K562 (cell line): Measurements from ENCODE around the gene GALNT5. TPM values are rescaled to one million over a fixed set of nuclear protein-coding genes. Genes with fewer than 3 reads are reported as not detected.

ENCODE experiments used
- ATAC-seq: fragments of 200-7000 bp; cut with Tn5 transposase; 3 replicates; pipeline ENCODE4 v1.9.1; 2020; ENCODE audit warnings: moderate library complexity
- BruUV-seq: library from RNA; stranded (reverse); fragments of 400-500 nt; replicated peaks from 2 replicates; lab custom pipeline; 2021; lab: Mats Ljungman, UMichigan
- CTCF ChIA-PET: fragments of 300-600 bp; formaldehyde crosslinking; extraction: SDS; loops from one replicate; lab custom pipeline; 2021; ENCODE audit warnings: low intra/inter-chr PET ratio; lab: Yijun Ruan, JAX
- POLR2A ChIA-PET: fragments of 300-600, 350-650 bp; sonication (Branson Sonifier 250); formaldehyde crosslinking; extraction: SDS; loops from one replicate; lab custom pipeline; 2021; ENCODE audit warnings: antibody characterized with exemption, inconsistent platforms; lab: Yijun Ruan, JAX
- DNase-seq, 4 experiments: peaks; one replicate each; pipeline versions ENCODE4 v3.0.0 to v3.0.0-alpha.2; 2011 to 2018; ENCODE audit warnings: low spot score in 3 of 4, mixed read lengths in 3 of 4; ENCODE audit errors: extremely low read depth in 1 of 4
- FAIRE-seq: peaks from 2 replicates; lab custom pipeline; 2011; peaks lifted over from hg19 to GRCh38; lab: Jason Lieb, UNC
- H2AFZ ChIP-seq: 2 replicates; pipeline ENCODE4 v1.6.0; 2011; ENCODE audit warnings: low read depth, low read length, control low read depth, inconsistent platforms
- H3K27ac ChIP-seq: fragments of 200-600 bp; 3 replicates; pipeline ENCODE4 v1.8.0; 2011; ENCODE audit warnings: low read depth, mild to moderate bottlenecking, control low read depth, inconsistent platforms, low read length, moderate library complexity, mixed read lengths; ENCODE audit errors: extremely low read depth
- H3K27me3 ChIP-seq, 2 experiments: fragments of 300-600 bp in 1 of 2; 2 replicates in 1 of 2; 3 replicates in 1 of 2; pipeline versions ENCODE4 v1.6.0 to v1.8.0; 2011; ENCODE audit warnings: inconsistent platforms in 2 of 2, low read length in 2 of 2, mild to moderate bottlenecking in 1 of 2, mixed read lengths in 1 of 2, moderate library complexity in 1 of 2; ENCODE audit not compliant: control insufficient read depth in 2 of 2, insufficient read depth in 2 of 2
- H3K36me3 ChIP-seq: fragments of 300-600 bp; 3 replicates; pipeline ENCODE4 v1.8.0; 2011; ENCODE audit warnings: mild to moderate bottlenecking, low read length, inconsistent platforms; ENCODE audit not compliant: control insufficient read depth, insufficient read depth
- H3K4me1 ChIP-seq, 2 experiments: fragments of 200-600 bp in 1 of 2; replicated peaks in 1 of 2; 2 replicates in 1 of 2; 3 replicates in 1 of 2; pipeline versions ENCODE4 v1.5.1 to v1.8.0; 2011; ENCODE audit warnings: inconsistent platforms in 2 of 2, low read length in 2 of 2, mild to moderate bottlenecking in 1 of 2, mixed read lengths in 1 of 2, moderate library complexity in 1 of 2; ENCODE audit not compliant: control insufficient read depth in 2 of 2, insufficient read depth in 2 of 2
- H3K4me2 ChIP-seq: 2 replicates; pipeline ENCODE4 v1.6.1; 2011; ENCODE audit warnings: low read length, control low read depth, inconsistent platforms, mixed read lengths; ENCODE audit not compliant: insufficient read depth
- H3K4me3 ChIP-seq: fragments of 200-600 bp; sonication (generic), shearing (Covaris generic); 2 replicates; pipeline ENCODE4 v1.5.1; 2016; ENCODE audit warnings: control low read depth, inconsistent platforms
- H3K79me2 ChIP-seq: fragments of 200-600 bp; 3 replicates; pipeline ENCODE4 v1.8.0; 2011; ENCODE audit warnings: low read length, inconsistent platforms; ENCODE audit not compliant: control insufficient read depth, insufficient read depth
- H3K9ac ChIP-seq, 2 experiments: 2 replicates each; pipeline versions ENCODE4 v1.6.0 to v1.6.1; 2011; ENCODE audit warnings: low read depth in 2 of 2, low read length in 2 of 2, control low read depth in 1 of 2, inconsistent platforms in 1 of 2, mild to moderate bottlenecking in 1 of 2, mixed read lengths in 1 of 2; ENCODE audit not compliant: insufficient read depth in 1 of 2
- H3K9me1 ChIP-seq: one replicate; pipeline ENCODE4 v1.6.0; 2011; ENCODE audit warnings: inconsistent platforms, mild to moderate bottlenecking, low read length, moderate library complexity; ENCODE audit not compliant: control insufficient read depth, insufficient read depth
- H3K9me3 ChIP-seq: replicated peaks from 2 replicates; pipeline ENCODE4 v1.5.1; 2011; ENCODE audit warnings: low read depth, low read length, inconsistent platforms; ENCODE audit not compliant: control insufficient read depth, insufficient read depth
- H4K20me1 ChIP-seq: replicated peaks from 2 replicates; pipeline ENCODE4 v1.6.1; 2011; ENCODE audit warnings: low read length, inconsistent platforms, mixed read lengths; ENCODE audit not compliant: control insufficient read depth, insufficient read depth
- CC2D1A ChIP-seq: fragments of 450-650 bp; IDR thresholded peaks from 2 replicates; pipeline ENCODE4 v1.6.1; 2017; ENCODE audit warnings: mild to moderate bottlenecking
- EHMT2 ChIP-seq: fragments of 450-650 bp; IDR thresholded peaks from 2 replicates; pipeline ENCODE4 v1.6.1; 2018; ENCODE audit warnings: antibody characterized with exemption
- ELF4 ChIP-seq: fragments of 450-650 bp; formaldehyde crosslinking; IDR thresholded peaks from 2 replicates; pipeline ENCODE4 v1.4.0; 2022; ENCODE audit warnings: missing genetic modification characterization
- HDAC1 ChIP-seq, 2 experiments: fragments of 450-650 bp; IDR thresholded peaks; 2 replicates each; pipeline ENCODE4 v1.6.1; 2016 to 2017; ENCODE audit warnings: inconsistent platforms in 1 of 2, mild to moderate bottlenecking in 1 of 2, moderate library complexity in 1 of 2
- HDGF ChIP-seq: fragments of 450-650 bp; IDR thresholded peaks from 2 replicates; pipeline ENCODE4 v1.6.1; 2016
- MCM3 ChIP-seq: fragments of 450-650 bp; IDR thresholded peaks from 2 replicates; pipeline ENCODE4 v1.6.1; 2016
- NRF1 ChIP-seq, 2 experiments: fragments of 450-650 bp; IDR thresholded peaks in 1 of 2; conservative IDR thresholded peaks in 1 of 2; 2 replicates each; pipeline ENCODE4 v1.6.1; 2014; ENCODE audit warnings: mild to moderate bottlenecking in 2 of 2
- RFX7 ChIP-seq: fragments of 250-450 bp; sonication (Bioruptor Pico); IDR thresholded peaks from 2 replicates; pipeline ENCODE4 v1.5.1; 2021; ENCODE audit warnings: mild to moderate bottlenecking
- SUPT5H ChIP-seq: fragments of 450-650 bp; IDR thresholded peaks from 2 replicates; pipeline ENCODE4 v1.6.1; 2016
- TRIM24 ChIP-seq, 2 experiments: fragments of 450-650 bp; IDR thresholded peaks; 2 replicates each; pipeline ENCODE4 v1.6.1; 2016
- ZFP30 ChIP-seq: fragments of 250-450 bp; sonication (Bioruptor Pico); IDR thresholded peaks from 2 replicates; pipeline ENCODE4 v1.8.0; 2022; ENCODE audit warnings: moderate library complexity, mild to moderate bottlenecking, inconsistent platforms, borderline replicate concordance
- ZNF444 ChIP-seq: fragments of 250-450 bp; sonication (Bioruptor Pico); IDR thresholded peaks from 2 replicates; pipeline ENCODE4 v1.4.0; 2020; ENCODE audit warnings: mild to moderate bottlenecking, moderate library complexity
- ZNF75A ChIP-seq: fragments of 450-650 bp; formaldehyde crosslinking; IDR thresholded peaks from 2 replicates; pipeline ENCODE4 v1.4.0; 2020; ENCODE audit warnings: mild to moderate bottlenecking
- WGBS: fragments of 100-300 bp; shearing (Covaris generic); methylation state at CpG from one replicate; pipeline ENCODE4 v1.1.6; 2016; ENCODE audit warnings: low coverage, mixed read lengths; ENCODE audit not compliant: insufficient coverage; ENCODE audit errors: missing lambda C conversion rate; 5-methylcytosine and 5-hydroxymethylcytosine counted together
- in situ Hi-C: fragments of 300-500 bp; cut with MboI; formaldehyde crosslinking; loops from 4 replicates; pipeline ENCODE4 v1.15.0; 2018; ENCODE audit warnings: inconsistent platforms, mixed read lengths
- intact Hi-C: fragments of 100-400 bp; cut with micrococcal nuclease; formaldehyde crosslinking; loops from 2 replicates; pipeline ENCODE4 v1.14.2; 2022
- polyA plus RNA-seq, 8 experiments: library from polyadenylated mRNA; depleted of rRNA in 4 of 8; stranded (reverse) in 5 of 8; unstranded in 3 of 8; fragments of >200 nt; fragmentation: Nextera tagmentation in 2 of 8; fragmentation: Illumina TruSeq in 1 of 8; extraction: Ambion mirVana in 2 of 8; extraction: Trizol in 1 of 8; gene quantifications; 2 replicates each; pipeline versions ENCODE4 v1.2.1 to v1.2.3, GENCODE V29; 2011 to 2014; ENCODE audit warnings: inconsistent platforms in 1 of 8, missing spikeins in 1 of 8
- total RNA-seq, 7 experiments: library from RNA; depleted of rRNA in 6 of 7; stranded (reverse); fragments of >200 nt in 6 of 7; fragmentation: Illumina TruSeq in 2 of 7; extraction: Trizol in 2 of 7; gene quantifications; 2 replicates each; pipeline versions ENCODE4 v1.2.1 to v1.2.3, GENCODE V29; 2011 to 2021; ENCODE audit warnings: low replicate concordance in 1 of 7
- TF ChIP-seq, protein P1 (sequence below): fragments of 450-650 bp; formaldehyde crosslinking; conservative IDR thresholded peaks from 2 replicates; pipeline ENCODE4 v1.4.0; 2022; ENCODE audit warnings: mild to moderate bottlenecking, missing genetic modification characterization
- TF ChIP-seq, protein P2 (sequence below): fragments of 250-450 bp; sonication (Bioruptor Pico); IDR thresholded peaks from 2 replicates; pipeline ENCODE4 v1.4.0; 2020; ENCODE audit warnings: mild to moderate bottlenecking, moderate library complexity, borderline replicate concordance

GALNT5 gene
- total and polyA plus RNA-seq, 9 of the 15 experiments (the other 6 are each of a cell fraction or from before 2014, with no cell fraction given) = 21.6 to 73.0 (median 54.7) TPM

DNA sequence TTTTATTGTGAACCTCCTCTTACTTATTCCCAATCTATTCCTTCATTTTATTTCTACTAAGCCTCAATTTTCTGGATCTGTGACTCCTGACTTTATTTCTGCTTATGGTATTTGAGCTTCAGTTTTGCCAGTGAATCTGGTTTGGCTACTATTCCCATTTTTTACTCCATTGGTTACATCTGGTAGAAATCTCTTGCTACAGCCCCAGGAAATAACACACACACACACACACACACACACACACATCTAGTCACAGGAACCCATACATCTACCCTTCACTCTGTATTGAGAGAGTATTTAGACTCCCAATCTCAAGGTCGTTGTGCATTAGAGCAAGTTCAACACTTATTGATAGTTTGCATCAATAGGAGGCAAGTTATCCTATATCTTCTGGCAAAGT, 37.0 kb upstream of the GALNT5 start:
- Histone ChIP-seq H3K36me3 (no peaks in the 10 kb centered on the region; the same call in 2 of the 3 replicates), H3K4me2 (peak overlapping the region; percentile 32), H3K27ac (peak overlapping the region; percentile 89), H3K4me3 (no peak overlapping the region), H3K4me1 (peaks cover 0 to 26% of the 10 kb centered on the region in 2 experiments; a peak in 2 of 5 replicates), H3K9me1 (no peaks in the 10 kb centered on the region), H3K27me3 (no peaks in the 10 kb centered on the region), H3K9ac (peak overlapping the region in 1 of 2 experiments; percentile 61; a peak in 1 of 4 replicates), H2AFZ (peak overlapping the region; percentile 94), H4K20me1 (no peaks in the 10 kb centered on the region), H3K9me3 (no peaks in the 10 kb centered on the region), H3K79me2 (no peaks in the 10 kb centered on the region)
- in situ Hi-C loops = loop anchor here (25.0 kb wide), 1 partner anchor 883 kb away; the partner anchor contains the start of gene NR4A2
- TF ChIP-seq MCM3 (no peak), ELF4 (CRISPR knock-in tag) (peak; percentile 68; the same call in 1 of the 2 replicates), ZNF75A (CRISPR knock-in tag) (no peak), RFX7 (CRISPR knock-in tag) (no peak), TRIM24 (IDR thresholded peaks at IDR 0.05) (0 out of 4 replicates have a peak, but pooled peaks of 1 of the 2 experiments have one; percentile 18), CC2D1A (no peak), ZNF444 (CRISPR knock-in tag) (no peak), ZFP30 (CRISPR knock-in tag) (no peak), SUPT5H (no peak), HDGF (0 out of 2 replicates have a peak, but pooled peaks have one; percentile 20), EHMT2 (0 out of 2 replicates have a peak, but pooled peaks have one; percentile 54), HDAC1 (IDR thresholded peaks at IDR 0.05) (0 out of 4 replicates have a peak, but pooled peaks of 1 of the 2 experiments have one; percentile 21), NRF1 (conservative IDR thresholded peaks at IDR 0.05 in 1 of 2, IDR thresholded peaks at IDR 0.05 in 1 of 2) (no peak)
- TF ChIP-seq, protein P1, sequence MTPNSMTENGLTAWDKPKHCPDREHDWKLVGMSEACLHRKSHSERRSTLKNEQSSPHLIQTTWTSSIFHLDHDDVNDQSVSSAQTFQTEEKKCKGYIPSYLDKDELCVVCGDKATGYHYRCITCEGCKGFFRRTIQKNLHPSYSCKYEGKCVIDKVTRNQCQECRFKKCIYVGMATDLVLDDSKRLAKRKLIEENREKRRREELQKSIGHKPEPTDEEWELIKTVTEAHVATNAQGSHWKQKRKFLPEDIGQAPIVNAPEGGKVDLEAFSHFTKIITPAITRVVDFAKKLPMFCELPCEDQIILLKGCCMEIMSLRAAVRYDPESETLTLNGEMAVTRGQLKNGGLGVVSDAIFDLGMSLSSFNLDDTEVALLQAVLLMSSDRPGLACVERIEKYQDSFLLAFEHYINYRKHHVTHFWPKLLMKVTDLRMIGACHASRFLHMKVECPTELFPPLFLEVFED (CRISPR knock-in tag) = peak; percentile 69; the same call in 1 of the 2 replicates
- TF ChIP-seq, protein P2, sequence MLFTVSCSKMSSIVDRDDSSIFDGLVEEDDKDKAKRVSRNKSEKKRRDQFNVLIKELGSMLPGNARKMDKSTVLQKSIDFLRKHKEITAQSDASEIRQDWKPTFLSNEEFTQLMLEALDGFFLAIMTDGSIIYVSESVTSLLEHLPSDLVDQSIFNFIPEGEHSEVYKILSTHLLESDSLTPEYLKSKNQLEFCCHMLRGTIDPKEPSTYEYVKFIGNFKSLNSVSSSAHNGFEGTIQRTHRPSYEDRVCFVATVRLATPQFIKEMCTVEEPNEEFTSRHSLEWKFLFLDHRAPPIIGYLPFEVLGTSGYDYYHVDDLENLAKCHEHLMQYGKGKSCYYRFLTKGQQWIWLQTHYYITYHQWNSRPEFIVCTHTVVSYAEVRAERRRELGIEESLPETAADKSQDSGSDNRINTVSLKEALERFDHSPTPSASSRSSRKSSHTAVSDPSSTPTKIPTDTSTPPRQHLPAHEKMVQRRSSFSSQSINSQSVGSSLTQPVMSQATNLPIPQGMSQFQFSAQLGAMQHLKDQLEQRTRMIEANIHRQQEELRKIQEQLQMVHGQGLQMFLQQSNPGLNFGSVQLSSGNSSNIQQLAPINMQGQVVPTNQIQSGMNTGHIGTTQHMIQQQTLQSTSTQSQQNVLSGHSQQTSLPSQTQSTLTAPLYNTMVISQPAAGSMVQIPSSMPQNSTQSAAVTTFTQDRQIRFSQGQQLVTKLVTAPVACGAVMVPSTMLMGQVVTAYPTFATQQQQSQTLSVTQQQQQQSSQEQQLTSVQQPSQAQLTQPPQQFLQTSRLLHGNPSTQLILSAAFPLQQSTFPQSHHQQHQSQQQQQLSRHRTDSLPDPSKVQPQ = no peak
- ATAC-seq = 0 out of 3 replicates have a peak, but pooled peaks have one; percentile 9
- FAIRE-seq = no peak
- WGBS = 10% methylated on average over 1 of the region's 1 CpG
- no TSS peak for BruUV-seq
- no peak for DNase-seq
- ChIA-PET CTCF (no interaction called here), POLR2A (no interaction called here)
- intact Hi-C loops = no loop called here
